ENCODE results near the gene PEX10. TPM values are rescaled to one million over a fixed set of nuclear protein-coding genes. Genes with fewer than 3 reads are reported as not detected.

Gene PEX10
- polyA plus RNA-seq, 1 donor from 2014 or later, result 14.8 TPM

DNA sequence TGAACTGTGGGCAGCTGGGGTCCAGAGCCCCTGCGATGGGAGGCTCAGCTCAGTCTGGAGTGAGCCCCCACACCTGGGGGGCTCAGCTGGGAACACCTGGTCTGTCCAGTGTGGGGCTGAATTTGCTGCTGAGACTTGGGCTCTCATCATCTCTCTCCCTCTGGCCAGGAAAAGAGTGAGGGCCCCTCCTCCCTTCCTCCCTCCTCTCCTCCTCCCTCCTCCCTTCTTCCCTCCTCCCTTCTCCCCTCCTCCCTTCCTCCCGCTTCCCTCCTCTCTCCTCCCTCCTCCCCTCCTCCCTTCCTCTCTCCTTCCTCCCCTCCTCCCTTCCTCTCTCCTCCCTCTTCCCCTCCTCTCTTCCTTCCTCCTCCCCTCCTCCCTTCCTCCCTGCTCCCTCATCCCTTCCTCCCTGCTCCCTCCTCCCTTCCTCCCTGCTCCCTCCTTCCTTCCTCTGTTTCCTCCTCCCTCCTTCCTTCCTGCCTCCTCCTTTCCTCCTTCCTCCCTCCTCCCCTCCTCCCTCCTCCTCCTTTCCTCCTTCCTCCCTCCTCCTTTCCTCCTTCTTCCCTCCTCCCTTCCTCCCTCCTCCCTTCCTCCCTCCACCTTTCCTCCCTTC lies 23.5 kb upstream of the PEX10 start:
- no peak overlapping the region for H3K4me3 Mint-ChIP-seq
- no peaks in the 10 kb centered on the region for H3K36me3 Mint-ChIP-seq
- H3K27ac Mint-ChIP-seq, result no peak overlapping the region
- peaks cover 5% of the 10 kb centered on the region for H3K27me3 Mint-ChIP-seq
- peaks cover 0 to 2% (median 0%) of the 10 kb centered on the region in 3 donors for H3K4me1 Mint-ChIP-seq
- no peaks in the 10 kb centered on the region for H3K9me3 Mint-ChIP-seq

DNA sequence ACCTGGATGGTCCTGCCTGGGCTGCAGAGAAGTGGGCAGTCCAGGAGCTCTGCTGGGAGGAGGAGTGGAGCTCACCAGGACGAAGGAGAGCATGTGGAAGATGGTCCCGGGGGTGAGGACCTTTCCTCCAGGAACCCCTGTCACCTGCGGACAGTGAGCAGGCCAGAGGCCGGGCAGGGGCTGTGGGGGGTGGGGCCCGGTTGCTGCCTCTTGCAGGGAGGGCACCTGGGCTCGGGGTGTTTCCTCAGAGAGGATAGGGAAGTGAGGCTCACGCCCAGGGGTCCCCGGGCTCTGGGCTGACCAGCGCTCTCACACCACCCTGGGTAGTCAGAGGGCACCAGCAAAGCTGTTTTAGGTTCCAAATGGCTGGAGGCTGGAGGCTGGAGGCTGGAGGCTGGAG lies 22.7 kb upstream of the PEX10 start:
- Mint-ChIP-seq H3K4me3 (no peak overlapping the region), H3K27me3 (peaks cover 6% of the 10 kb centered on the region), H3K9me3 (peaks cover 0 to 2% (median 0%) of the 10 kb centered on the region in 3 donors), H3K4me1 (peaks cover 0 to 2% (median 0%) of the 10 kb centered on the region in 3 donors), H3K36me3 (no peaks in the 10 kb centered on the region), H3K27ac (no peak overlapping the region)

DNA sequence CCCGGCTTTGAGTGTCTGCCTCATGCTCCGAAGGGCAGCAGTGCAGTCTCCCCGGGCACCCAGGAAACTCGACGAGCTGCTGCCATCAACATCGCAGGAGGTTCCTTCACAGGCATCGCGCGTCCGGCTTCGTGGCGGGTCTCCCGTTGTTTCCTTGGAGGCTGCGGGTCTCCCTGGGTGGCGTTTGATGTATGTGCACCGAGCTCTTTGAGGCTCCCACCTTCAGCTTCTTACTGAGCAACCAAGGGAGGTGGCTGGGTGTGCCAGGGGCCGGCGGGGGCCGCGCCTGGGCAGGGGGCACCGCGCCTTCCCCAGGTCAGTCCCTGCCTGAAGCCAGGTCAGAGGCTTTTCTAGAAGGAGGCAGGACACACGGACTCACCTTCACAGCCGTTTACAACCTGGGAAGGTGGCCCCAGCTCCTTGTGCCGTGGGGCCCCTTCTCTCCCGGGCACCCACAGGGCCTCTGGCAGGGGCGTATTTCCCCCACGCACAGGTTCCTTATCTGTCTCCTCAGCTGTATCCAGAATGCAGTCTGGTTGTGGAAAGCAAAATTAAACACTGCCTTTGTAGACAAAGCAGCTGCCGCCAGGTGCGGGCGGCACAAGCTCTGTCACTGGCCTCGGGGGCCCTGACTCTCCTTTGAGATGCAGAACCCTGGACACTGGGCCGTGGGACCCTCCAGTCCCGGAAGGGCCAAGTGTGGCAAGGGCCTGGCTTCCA lies 21.7 kb upstream of the PEX10 start:
- H3K4me3 Mint-ChIP-seq, result no peak overlapping the region
- peaks cover 10% of the 10 kb centered on the region for H3K27me3 Mint-ChIP-seq
- no peaks in the 10 kb centered on the region for H3K36me3 Mint-ChIP-seq
- H3K9me3 Mint-ChIP-seq, result peaks cover 0 to 2% (median 0%) of the 10 kb centered on the region in 3 donors
- H3K4me1 Mint-ChIP-seq, result peaks cover 0 to 2% (median 0%) of the 10 kb centered on the region in 3 donors
- no peak overlapping the region for H3K27ac Mint-ChIP-seq

DNA sequence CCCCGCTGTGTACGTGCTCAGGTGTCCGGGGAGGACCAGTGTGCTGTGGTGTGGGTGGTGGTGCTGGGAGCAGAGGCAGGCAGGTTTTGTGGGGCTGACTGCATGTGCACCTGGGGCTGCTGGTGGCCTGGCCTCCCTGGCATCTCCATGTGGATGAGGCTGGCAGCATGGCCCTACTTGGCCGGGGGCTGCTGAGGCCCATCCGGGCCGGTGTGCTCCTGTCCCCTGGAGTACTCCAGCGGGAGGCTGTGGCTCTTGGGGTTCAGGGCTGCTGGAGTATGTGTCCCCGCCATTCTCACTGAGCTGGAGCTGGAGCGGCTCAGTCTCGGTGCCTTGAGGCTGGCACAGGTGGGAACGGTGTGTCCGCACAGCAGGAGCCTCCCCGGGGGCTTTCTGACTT lies 20.8 kb upstream of the PEX10 start:
- H3K4me3 Mint-ChIP-seq, result no peak overlapping the region

DNA sequence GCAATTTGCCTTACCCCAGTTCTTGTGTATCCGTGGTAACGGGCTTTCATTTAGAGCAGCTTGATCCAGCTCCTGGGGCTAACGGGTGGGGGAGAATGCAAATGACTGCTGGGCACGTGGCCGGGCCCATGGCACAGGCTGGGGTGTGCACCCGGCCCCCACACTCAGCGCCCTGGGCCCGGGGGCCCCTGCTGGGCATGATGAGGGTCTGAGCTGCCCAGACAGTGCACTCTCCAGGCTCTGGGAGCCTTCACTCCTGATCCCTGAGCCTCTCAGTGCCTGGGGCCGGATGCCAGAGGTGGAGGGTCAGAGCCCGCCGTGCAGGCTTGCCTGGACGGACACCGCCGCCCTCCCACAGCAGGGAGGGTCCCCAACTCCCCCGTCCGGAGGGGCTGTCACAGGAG lies 20.1 kb upstream of the PEX10 start:
- Mint-ChIP-seq H3K36me3 (no peaks in the 10 kb centered on the region), H3K27me3 (peaks cover 7% of the 10 kb centered on the region), H3K4me1 (peaks cover 0 to 1% (median 0%) of the 10 kb centered on the region in 3 donors), H3K4me3 (no peak overlapping the region), H3K27ac (no peak overlapping the region), H3K9me3 (peaks cover 0 to 2% (median 0%) of the 10 kb centered on the region in 3 donors)

More for the DNA sequence above, 20.8 kb upstream of the PEX10 start:
- Mint-ChIP-seq H3K9me3 (peaks cover 0 to 2% (median 0%) of the 10 kb centered on the region in 3 donors), H3K36me3 (no peaks in the 10 kb centered on the region), H3K27ac (no peak overlapping the region), H3K4me1 (peaks cover 0 to 2% (median 0%) of the 10 kb centered on the region in 3 donors), H3K27me3 (peaks cover 8% of the 10 kb centered on the region)

DNA sequence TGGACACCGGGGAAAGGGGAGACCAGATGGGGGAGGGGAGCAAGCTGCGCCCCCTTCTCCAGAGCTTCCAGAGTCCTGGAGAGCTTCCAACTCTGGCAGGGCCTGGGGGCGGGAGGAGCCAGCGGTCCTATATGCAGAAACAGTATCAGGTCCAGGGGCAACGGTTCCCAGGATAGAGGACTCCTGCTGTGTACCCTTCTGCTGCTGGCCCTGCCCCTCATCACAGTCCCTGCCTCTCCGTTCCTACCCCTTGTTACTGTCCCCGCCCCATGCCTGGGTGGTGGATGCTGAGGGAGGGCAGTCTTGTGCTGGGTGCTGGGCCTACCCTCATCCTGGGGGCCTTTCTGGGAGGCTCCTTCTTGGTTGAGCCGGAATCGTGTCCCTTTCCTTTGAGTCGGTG lies 19.2 kb upstream of the PEX10 start:
- Mint-ChIP-seq H3K9me3 (peaks cover 0 to 2% (median 0%) of the 10 kb centered on the region in 3 donors), H3K4me1 (no peaks in the 10 kb centered on the region), H3K36me3 (no peaks in the 10 kb centered on the region), H3K4me3 (no peak overlapping the region), H3K27me3 (peaks cover 8% of the 10 kb centered on the region), H3K27ac (no peak overlapping the region)

DNA sequence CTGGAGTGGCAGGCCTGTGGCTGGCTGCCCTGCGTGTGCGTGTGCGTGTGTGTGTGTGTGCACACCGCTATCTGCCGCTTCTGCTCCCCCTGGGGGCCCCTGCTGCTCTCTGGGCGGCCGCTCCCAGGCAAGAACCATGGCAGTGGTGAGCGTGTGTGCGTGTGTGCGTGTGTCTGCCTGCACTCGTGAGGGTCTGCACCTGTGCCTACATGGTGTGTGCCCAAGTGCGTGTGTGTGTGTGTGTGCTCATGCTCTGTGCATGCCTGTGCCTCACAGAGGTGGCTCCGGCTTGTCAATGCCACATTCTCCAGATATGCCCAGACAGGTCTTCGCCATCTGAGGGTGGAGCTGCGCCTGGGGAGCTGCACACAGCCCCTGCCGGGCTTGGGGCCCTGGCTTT lies 18.7 kb upstream of the PEX10 start:
- no peaks in the 10 kb centered on the region for H3K36me3 Mint-ChIP-seq
- H3K9me3 Mint-ChIP-seq, result peaks cover 0 to 2% (median 0%) of the 10 kb centered on the region in 3 donors
- no peak overlapping the region for H3K27ac Mint-ChIP-seq
- peaks cover 8% of the 10 kb centered on the region for H3K27me3 Mint-ChIP-seq
- no peak overlapping the region for H3K4me3 Mint-ChIP-seq
- no peaks in the 10 kb centered on the region for H3K4me1 Mint-ChIP-seq

DNA sequence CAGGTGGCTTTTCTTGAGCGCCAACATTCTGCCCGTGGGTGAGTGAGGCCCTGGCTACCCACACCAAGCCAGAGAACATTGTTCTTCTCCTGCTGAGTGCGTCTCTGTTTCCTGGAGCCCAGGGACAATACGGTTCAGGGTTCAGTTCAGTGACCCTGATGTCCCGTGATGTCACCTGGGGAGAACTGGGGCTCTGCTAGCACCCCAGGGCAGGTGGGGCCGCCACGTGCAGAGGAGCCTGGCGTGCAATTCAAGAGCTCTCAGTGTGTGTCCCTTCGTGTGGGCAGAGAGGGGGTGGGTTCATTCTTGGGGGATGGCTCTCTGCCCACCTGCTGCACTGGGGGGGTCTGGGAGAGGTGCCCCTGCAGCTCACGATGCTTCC lies 18.2 kb upstream of the PEX10 start:
- H3K27me3 Mint-ChIP-seq, result peaks cover 8% of the 10 kb centered on the region
- H3K36me3 Mint-ChIP-seq, result no peaks in the 10 kb centered on the region
- H3K27ac Mint-ChIP-seq, result no peak overlapping the region
- H3K4me3 Mint-ChIP-seq, result peak overlapping the region in 1 of 4 donors; percentile 23
- no peaks in the 10 kb centered on the region for H3K4me1 Mint-ChIP-seq
- H3K9me3 Mint-ChIP-seq, result peaks cover 0 to 2% (median 0%) of the 10 kb centered on the region in 3 donors

DNA sequence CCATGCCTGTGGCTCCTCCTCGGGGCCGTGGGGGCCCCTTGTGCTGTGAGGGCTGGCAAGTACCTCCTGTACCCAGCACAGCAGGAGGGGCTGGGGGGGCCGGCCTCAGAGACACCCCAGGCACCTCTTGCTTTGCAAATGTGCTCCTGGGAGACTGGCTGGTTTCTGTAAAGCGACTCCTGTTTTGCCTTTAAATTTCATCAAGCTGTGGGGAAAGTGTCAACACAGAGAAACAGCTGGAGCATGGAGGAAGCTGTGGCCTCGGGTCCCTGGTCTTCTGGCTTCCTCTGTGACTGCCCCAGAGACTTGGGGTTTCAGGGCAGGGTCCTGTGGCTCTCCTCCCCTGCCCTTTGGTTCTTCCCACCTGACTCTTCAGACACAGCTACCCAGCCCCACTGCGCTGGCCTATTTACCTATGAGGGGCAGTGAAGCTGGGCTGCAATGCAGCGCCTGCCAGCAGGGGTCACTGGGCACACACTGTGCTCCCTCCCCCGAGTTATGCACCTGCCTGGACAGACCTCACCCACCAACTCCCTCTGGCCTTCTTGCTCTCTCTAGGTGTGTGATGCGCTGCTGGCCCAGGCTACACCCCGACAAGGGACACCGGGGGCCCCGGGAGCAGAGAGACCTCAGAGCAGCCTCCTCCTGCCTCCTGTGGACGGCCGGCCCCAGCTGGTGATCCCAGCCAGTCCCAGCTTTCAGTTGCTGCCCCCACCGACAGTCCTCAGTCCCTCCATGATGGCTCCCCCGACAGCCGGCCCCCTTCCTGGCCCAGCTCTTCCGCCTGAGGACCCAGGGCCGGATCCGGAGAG lies 17.6 kb upstream of the PEX10 start:
- peak overlapping the region in 1 of 4 donors; percentile 23 for H3K4me3 Mint-ChIP-seq
- no peak overlapping the region for H3K27ac Mint-ChIP-seq
- H3K4me1 Mint-ChIP-seq, result no peaks in the 10 kb centered on the region
- H3K27me3 Mint-ChIP-seq, result peaks cover 8% of the 10 kb centered on the region
- H3K9me3 Mint-ChIP-seq, result peaks cover 0 to 2% (median 0%) of the 10 kb centered on the region in 3 donors
- H3K36me3 Mint-ChIP-seq, result no peaks in the 10 kb centered on the region

DNA sequence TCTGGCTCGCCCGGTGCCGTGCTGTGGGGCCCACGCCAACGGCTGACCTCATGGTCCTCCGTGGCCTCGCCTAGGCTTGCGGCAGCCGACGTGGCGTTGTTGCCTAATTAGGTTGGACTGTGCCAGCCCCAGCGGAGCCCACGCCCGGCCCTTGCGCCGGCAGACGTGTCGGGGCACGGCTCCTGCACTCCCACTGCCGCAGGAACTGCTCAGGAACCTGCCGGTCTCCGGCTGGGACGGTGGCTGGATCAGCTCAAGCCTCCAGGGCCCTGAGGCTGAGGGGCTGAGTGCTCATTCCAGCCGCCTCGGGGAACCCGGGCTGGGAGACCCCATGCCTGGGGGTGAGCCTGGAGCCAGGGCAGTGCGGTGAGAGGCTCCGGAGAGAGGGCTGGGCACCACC lies 16.1 kb upstream of the PEX10 start:
- H3K4me3 Mint-ChIP-seq, result no peak overlapping the region
- no peak overlapping the region for H3K27ac Mint-ChIP-seq
- no peaks in the 10 kb centered on the region for H3K36me3 Mint-ChIP-seq
- no peaks in the 10 kb centered on the region for H3K4me1 Mint-ChIP-seq
- H3K27me3 Mint-ChIP-seq, result peaks cover 7% of the 10 kb centered on the region
- H3K9me3 Mint-ChIP-seq, result peaks cover 0 to 2% (median 0%) of the 10 kb centered on the region in 3 donors

DNA sequence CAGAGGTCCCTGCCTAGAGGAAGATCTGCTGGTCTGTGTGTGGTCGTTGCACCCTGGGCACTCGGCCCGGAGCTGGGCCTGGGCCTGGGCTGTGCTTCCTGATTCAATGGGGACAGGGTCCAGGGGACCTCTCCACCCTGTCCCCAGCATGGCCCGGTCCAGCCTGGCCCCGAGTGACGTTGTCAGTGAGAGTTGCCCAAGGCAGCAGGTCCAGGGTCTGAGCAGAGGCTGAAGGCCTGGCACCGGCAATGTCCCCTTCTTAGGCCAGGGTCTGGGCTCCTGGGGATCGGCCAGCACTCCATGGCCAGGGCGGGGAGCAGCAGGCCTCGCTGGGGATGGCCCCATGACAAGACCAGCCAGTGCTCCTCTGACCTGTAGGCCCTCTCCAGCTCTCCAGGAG lies 15.6 kb upstream of the PEX10 start:
- Mint-ChIP-seq H3K9me3 (peaks cover 0 to 2% (median under 1%) of the 10 kb centered on the region in 3 donors), H3K27me3 (peaks cover 6% of the 10 kb centered on the region), H3K36me3 (no peaks in the 10 kb centered on the region), H3K4me1 (no peaks in the 10 kb centered on the region), H3K4me3 (no peak overlapping the region), H3K27ac (no peak overlapping the region)

DNA sequence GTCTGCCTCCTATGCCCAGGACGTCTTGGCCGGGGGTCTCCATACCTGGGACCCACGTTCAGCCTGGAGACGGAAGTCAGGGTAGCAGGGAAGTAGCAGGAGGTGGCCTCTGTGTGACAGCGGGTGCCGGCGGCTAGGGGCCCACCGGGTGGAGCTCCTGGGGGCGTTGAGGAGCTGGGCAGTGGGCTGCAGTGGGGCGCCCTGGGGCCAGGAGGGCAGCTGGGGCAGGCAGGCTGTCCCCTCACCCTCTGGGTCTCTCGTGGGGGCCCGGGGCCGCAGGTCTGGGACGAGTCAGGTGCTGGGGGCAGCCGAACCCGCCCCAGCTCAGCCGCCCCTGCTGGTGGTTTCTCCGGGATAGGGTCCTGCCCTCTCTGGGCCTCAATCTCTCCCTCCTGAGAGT lies 14.7 kb upstream of the PEX10 start:
- H3K27ac Mint-ChIP-seq, result no peak overlapping the region
- H3K4me1 Mint-ChIP-seq, result no peaks in the 10 kb centered on the region
- peaks cover 0 to 4% (median 2%) of the 10 kb centered on the region in 3 donors for H3K9me3 Mint-ChIP-seq
- peaks cover 6% of the 10 kb centered on the region for H3K27me3 Mint-ChIP-seq
- no peak overlapping the region for H3K4me3 Mint-ChIP-seq
- H3K36me3 Mint-ChIP-seq, result no peaks in the 10 kb centered on the region

DNA sequence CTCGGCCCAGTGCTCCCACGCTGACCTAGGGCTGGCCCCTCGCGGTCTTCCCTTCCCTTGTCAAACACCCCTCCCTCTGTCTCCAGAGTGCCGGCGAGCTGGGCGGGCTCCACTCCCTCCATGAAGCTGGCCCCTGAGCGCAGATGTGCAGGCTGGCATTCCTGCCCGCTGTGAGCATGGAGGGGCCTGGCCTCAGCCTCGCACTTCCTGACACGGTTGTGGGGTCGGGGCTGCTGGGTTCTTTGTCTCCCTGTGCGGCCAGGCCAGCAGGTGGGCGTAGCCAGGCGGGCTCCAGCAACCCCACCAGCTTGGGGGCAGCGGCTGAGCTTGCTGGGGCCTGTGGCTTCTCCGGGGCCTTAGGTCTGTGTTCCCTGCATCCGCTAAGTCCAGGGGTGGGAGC lies 14.2 kb upstream of the PEX10 start:
- H3K27me3 Mint-ChIP-seq, result peaks cover 6% of the 10 kb centered on the region
- H3K27ac Mint-ChIP-seq, result no peak overlapping the region
- no peaks in the 10 kb centered on the region for H3K36me3 Mint-ChIP-seq
- H3K4me1 Mint-ChIP-seq, result no peaks in the 10 kb centered on the region
- peak overlapping the region in 1 of 4 donors; percentile 3 for H3K4me3 Mint-ChIP-seq
- H3K9me3 Mint-ChIP-seq, result peaks cover 0 to 4% (median 2%) of the 10 kb centered on the region in 3 donors

DNA sequence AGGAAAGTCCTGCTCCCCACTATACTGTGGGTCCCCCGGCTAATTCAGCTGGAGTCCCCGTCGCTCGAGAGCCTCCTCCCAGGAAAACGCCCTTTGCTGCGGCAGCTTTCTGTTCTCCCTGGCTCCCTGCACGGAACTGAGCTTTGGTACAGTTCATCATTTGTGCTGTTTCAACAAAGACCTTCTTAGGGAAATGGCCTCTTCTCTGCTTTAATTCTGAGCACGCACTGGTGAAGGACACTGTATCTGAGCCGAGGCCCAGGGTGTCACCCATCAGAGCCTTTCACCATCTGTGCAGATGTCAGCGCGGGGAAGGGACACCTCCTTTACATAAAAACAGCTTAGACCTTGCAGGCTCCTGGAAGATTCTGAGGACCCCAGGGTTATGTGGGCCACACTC lies 13.5 kb upstream of the PEX10 start:
- Mint-ChIP-seq H3K4me3 (no peak overlapping the region), H3K27ac (no peak overlapping the region), H3K36me3 (no peaks in the 10 kb centered on the region), H3K9me3 (peaks cover 0 to 4% (median 2%) of the 10 kb centered on the region in 3 donors), H3K27me3 (peaks cover 6% of the 10 kb centered on the region), H3K4me1 (no peaks in the 10 kb centered on the region)

DNA sequence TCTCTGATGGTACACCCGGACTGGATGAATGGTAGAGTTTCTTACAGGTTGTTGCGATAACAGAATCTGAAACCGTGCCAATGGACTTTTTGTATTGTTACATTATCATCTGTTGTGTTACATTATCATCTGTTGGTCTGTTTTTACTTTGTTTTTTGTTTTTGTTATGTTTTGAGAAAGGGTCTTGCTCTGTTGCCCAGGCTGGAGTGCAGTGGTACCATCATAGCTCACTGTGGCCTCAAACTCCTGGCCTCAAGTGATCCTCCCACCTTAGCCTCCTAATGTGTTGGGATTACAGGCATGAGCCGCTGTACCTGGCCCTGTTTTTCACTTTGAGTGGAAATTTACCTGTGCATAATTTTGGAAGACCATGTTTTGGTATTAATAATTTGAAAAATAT lies 10.2 kb upstream of the PEX10 start:
- Mint-ChIP-seq H3K4me1 (peaks cover 0 to 3% (median 0%) of the 10 kb centered on the region in 3 donors), H3K9me3 (peaks cover 0 to 4% (median 0%) of the 10 kb centered on the region in 3 donors), H3K27ac (no peak overlapping the region), H3K4me3 (no peak overlapping the region), H3K27me3 (peaks cover 6% of the 10 kb centered on the region), H3K36me3 (no peaks in the 10 kb centered on the region)

Data from IgD-negative memory B cell (primary cell).